Vagina (tissue), 2 donors: Measurements from ENCODE around the gene TMC5. TPM values are rescaled to one million over a fixed set of nuclear protein-coding genes. Genes with fewer than 3 reads are reported as not detected.
A peak's percentile ranks its signal among the peaks of the same experiment; 100 is the strongest.
"Not testable (repeated sequence)": the region's sequence is repeated elsewhere in the genome, so short reads cannot be mapped to it uniquely, and the experiment has no call there.

Experiments used
- DNase-seq, 2 donors: peaks; one replicate each; pipeline ENCODE4 v3.0.0-alpha.2; 2017; ENCODE audit errors: extremely low spot score in 2 of 2
- H3K27ac ChIP-seq: fragments of 200-600 bp; sonication (generic); one replicate; pipeline ENCODE4 v1.5.1; 2019
- H3K27me3 ChIP-seq: fragments of 200-600 bp; sonication (generic); one replicate; pipeline ENCODE4 v1.5.1; 2019
- H3K36me3 ChIP-seq, 2 donors: fragments of 200-600 bp; sonication (generic); one replicate each; pipeline ENCODE4 v1.5.1; 2017 to 2019
- H3K4me1 ChIP-seq: fragments of 200-600 bp; sonication (generic); one replicate; pipeline ENCODE4 v1.5.1; 2019
- H3K4me3 ChIP-seq, 2 donors: fragments of 200-600 bp; sonication (generic); 1 replicate in 1 of 2; 2 replicates in 1 of 2; pipeline ENCODE4 v1.5.1; 2016 to 2019
- H3K9me3 ChIP-seq: fragments of 200-600 bp; sonication (generic); one replicate; pipeline ENCODE4 v1.5.1; 2019
- CTCF ChIP-seq, 3 experiments: fragments of 450-650 bp in 2 of 3; fragments of 200-600 bp in 1 of 3; sonication (generic) in 1 of 3; IDR thresholded peaks; one replicate each; pipeline ENCODE4 v1.5.1; 2017 to 2019; ENCODE audit warnings: antibody characterized with exemption in 3 of 3, mild to moderate bottlenecking in 2 of 3, moderate library complexity in 2 of 3
- POLR2A ChIP-seq, 2 donors: fragments of 450-650 bp; IDR thresholded peaks; one replicate each; pipeline ENCODE4 v1.6.1; 2017; ENCODE audit warnings: antibody characterized with exemption in 2 of 2, mild to moderate bottlenecking in 2 of 2, moderate library complexity in 2 of 2
- POLR2AphosphoS5 ChIP-seq, 2 donors: sonication (generic); formaldehyde crosslinking; IDR thresholded peaks; one replicate each; pipeline ENCODE4 v1.9.0; 2017; ENCODE audit warnings: antibody characterized with exemption in 2 of 2, mild to moderate bottlenecking in 2 of 2, low read depth in 1 of 2; ENCODE audit not compliant: insufficient read depth in 1 of 2
- intact Hi-C: fragments of 100-400 bp; cut with DNase I; formaldehyde crosslinking; loops from one replicate; pipeline ENCODE4 v1.15.1; 2023
- total RNA-seq: library from RNA; depleted of rRNA; stranded (reverse); fragments of >200 nt; gene quantifications from one replicate; pipeline ENCODE4 v1.2.3, GENCODE V29; 2016

Gene TMC5
- total RNA-seq, 1 donor from 2014 or later: not detected

GRCh38 chr16:19406891-19407491 lies 10.7 kb upstream of the TMC5 start:
- Histone ChIP-seq H3K4me3 (no peak overlapping the region), H3K9me3 (no peaks in the 10 kb centered on the region), H3K36me3 (no peaks in the 10 kb centered on the region), H3K27ac (no peak overlapping the region), H3K4me1 (peaks cover 9% of the 10 kb centered on the region), H3K27me3 (no peaks in the 10 kb centered on the region)
- intact Hi-C loops: no loop called here
- TF ChIP-seq CTCF (IDR thresholded peaks at IDR 0.05): no peak
- no peak for TF ChIP-seq POLR2A (IDR thresholded peaks at IDR 0.05)
- no peak for DNase-seq

- no peak for DNase-seq
- peaks cover 9% of the 10 kb centered on the region for H3K4me1 ChIP-seq
- peak overlapping the region; percentile 22 to 26 for H3K4me3 ChIP-seq
- intact Hi-C loops: no loop called here
- H3K9me3 ChIP-seq: no peaks in the 10 kb centered on the region
- no peaks in the 10 kb centered on the region for H3K27me3 ChIP-seq
- TF ChIP-seq CTCF (IDR thresholded peaks at IDR 0.05) (no peak), POLR2AphosphoS5 (IDR thresholded peaks at IDR 0.05; ENCODE audit: insufficient read depth in 1 of 2, low read depth in 1 of 2) (no peak), POLR2A (IDR thresholded peaks at IDR 0.05) (no peak)
- H3K36me3 ChIP-seq: no peaks in the 10 kb centered on the region
- no peak overlapping the region for H3K27ac ChIP-seq
These were observed 7.1 kb upstream of the TMC5 start for GRCh38 chr16:19410435-19411171.

GRCh38 chr16:19411298-19411697 lies 6.4 kb upstream of the TMC5 start:
- Histone ChIP-seq H3K4me3 (no peak overlapping the region), H3K27me3 (no peaks in the 10 kb centered on the region), H3K4me1 (peaks cover 9% of the 10 kb centered on the region), H3K36me3 (no peaks in the 10 kb centered on the region), H3K9me3 (no peaks in the 10 kb centered on the region), H3K27ac (no peak overlapping the region)
- TF ChIP-seq POLR2A (IDR thresholded peaks at IDR 0.05): no peak
- TF ChIP-seq CTCF (IDR thresholded peaks at IDR 0.05): no peak
- no peak for TF ChIP-seq POLR2AphosphoS5 (IDR thresholded peaks at IDR 0.05; ENCODE audit: insufficient read depth in 1 of 2, low read depth in 1 of 2)
- intact Hi-C loops: no loop called here
- no peak for DNase-seq

- H3K4me1 ChIP-seq, H3K27me3 ChIP-seq, H3K9me3 ChIP-seq, H3K4me3 ChIP-seq, H3K36me3 ChIP-seq, intact Hi-C loops, H3K27ac ChIP-seq, DNase-seq: not testable (repeated sequence)
These were observed 5.6 kb upstream of the TMC5 start for GRCh38 chr16:19412055-19412454.

GRCh38 chr16:19415461-19415860 lies 2.2 kb upstream of the TMC5 start:
- TF ChIP-seq CTCF (IDR thresholded peaks at IDR 0.05) (no peak), POLR2A (IDR thresholded peaks at IDR 0.05) (no peak), POLR2AphosphoS5 (IDR thresholded peaks at IDR 0.05; ENCODE audit: insufficient read depth in 1 of 2, low read depth in 1 of 2) (no peak)
- H3K4me1 ChIP-seq: peaks cover 6% of the 10 kb centered on the region
- intact Hi-C loops: no loop called here
- H3K4me3 ChIP-seq: no peak overlapping the region
- no peaks in the 10 kb centered on the region for H3K27me3 ChIP-seq
- DNase-seq: no peak
- H3K9me3 ChIP-seq: no peaks in the 10 kb centered on the region
- no peak overlapping the region for H3K27ac ChIP-seq
- H3K36me3 ChIP-seq: no peaks in the 10 kb centered on the region
